ENCODE data around the gene FANCM.
"Not testable (repeated sequence)": the region's sequence is repeated elsewhere in the genome, so short reads cannot be mapped to it uniquely, and the experiment has no call there.

Gene FANCM

GRCh38 chr14:45140661-45141187 is 5.0 kb downstream of the FANCM start:
- no peak for DNase-seq

- DNase-seq = not testable (repeated sequence)
These were observed 6.4 kb downstream of the FANCM start for GRCh38 chr14:45142083-45142482.

GRCh38 chr14:45144658-45145057 is 8.9 kb downstream of the FANCM start:
- DNase-seq = no peak

DNA sequence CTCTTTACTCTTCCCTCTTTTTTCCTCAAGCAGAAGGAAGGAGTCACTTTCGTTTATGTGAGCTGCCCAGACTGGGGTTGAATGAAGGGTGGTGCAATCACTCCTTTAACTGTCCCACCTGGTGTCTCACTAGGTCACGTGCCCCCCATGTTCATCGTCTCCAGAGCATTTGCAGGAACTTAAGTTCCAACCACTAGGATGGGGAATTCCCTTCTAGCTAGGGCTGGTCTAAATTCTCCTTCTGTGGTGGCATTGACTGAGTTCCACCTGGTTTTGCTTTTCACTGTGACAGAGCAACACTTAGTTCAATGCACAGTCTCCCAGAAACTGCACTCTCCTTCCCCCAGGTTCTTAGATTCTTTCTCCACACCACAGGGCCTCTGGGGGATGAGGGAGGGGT is 9.5 kb downstream of the FANCM start:
- DNase-seq = no peak

GRCh38 chr14:45149602-45150001 is 13.9 kb downstream of the FANCM start:
- DNase-seq = no peak

DNA sequence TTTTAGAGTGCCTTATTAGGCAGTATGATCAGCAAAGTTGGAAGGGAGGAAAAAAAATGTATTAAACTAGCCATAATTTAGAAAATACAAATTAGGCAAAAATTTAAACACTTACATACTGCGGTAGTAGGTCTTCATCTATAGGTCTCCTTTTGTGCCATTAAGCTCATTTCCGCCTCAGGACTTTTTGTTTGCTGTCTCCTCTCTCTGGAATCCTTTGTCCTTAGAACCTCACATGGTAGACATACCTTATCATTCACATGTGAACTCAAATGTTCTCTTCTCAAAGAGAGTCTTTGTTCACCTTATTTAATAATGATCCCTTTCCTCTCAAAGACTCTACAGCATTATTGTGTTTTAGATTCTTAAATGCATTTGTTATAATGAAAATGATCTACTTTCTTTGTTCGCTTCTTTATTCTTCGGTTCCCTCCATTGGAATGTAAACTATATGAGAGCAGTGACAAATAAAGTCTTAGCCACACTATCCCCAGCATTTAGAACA is 14.7 kb downstream of the FANCM start:
- DNase-seq = no peak

- no peak for DNase-seq
These were observed 20.3 kb downstream of the FANCM start for GRCh38 chr14:45156067-45156466.

DNA sequence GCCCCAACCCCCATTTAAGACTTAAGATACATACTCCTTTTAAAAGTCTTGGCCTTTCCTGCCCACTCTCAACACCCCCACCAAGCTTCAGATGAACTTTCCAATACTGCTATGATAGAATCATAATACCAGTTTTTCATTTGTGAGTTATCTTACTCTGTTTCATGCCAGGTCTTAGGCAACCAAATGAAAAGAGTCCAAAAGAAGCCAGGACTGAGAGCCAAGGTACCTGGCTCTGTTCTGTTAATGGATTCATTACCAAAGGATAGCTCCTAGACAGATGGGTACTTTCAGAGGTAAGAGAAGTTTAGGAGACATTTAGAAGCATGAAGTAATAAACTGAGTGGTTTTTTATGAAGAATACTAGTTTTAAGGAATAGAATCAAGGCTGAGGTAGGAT is 34.2 kb downstream of the FANCM start:
- DNase-seq = no peak

DNA sequence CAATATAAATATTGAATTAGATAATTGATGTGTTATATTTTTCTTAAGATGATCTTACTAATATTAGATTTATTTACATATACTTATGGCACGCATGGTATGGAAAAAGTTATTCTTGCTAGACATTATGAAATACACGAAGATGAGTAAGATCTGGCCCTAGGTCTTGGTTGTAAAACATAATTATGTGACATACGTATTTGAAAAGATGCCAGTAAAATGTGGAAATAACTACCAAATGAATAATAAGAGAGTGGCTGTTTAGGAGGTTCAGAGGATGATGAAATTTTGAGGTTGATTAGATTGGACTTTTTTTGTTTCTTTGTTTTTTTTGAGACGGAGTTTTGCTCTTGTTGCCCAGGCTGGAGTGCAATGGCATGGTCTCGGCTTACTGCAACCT is 41.3 kb downstream of the FANCM start:
- DNase-seq = no peak

GRCh38 chr14:45181329-45181728 is 45.6 kb downstream of the FANCM start:
- DNase-seq = no peak

GRCh38 chr14:45181806-45182205 is 46.1 kb downstream of the FANCM start:
- DNase-seq = no peak

DNA sequence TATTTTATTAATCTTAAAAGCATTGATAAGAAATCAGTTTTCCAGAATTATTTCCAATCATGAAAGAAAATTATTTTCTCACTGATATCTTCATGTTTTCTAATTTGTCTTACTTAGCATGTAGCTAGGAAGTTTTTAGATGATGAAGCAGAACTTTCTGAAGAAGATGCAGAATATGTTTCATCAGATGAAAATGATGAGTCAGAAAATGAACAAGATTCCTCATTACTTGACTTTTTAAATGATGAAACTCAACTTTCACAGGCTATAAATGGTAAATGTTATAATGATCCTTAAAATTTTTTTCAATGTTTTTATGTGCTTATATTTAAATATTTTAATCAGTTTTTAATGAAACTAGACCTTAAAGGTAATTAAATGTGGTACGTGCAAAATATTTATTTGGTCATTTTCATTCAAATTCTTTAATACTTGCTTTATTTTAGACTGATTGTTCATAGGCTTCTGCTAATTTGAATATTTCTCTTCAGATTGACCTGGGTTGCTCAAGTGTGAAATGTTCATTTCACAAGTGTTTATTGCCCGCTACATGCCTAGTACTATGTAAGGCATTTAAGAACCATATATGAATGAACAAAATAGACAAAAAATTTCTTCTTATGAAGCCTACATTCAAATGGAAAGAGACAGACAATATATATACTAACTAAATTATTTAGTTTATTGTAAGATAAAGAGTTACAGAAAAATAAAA is 49.5 kb downstream of the FANCM start:
- no peak for DNase-seq

DNA sequence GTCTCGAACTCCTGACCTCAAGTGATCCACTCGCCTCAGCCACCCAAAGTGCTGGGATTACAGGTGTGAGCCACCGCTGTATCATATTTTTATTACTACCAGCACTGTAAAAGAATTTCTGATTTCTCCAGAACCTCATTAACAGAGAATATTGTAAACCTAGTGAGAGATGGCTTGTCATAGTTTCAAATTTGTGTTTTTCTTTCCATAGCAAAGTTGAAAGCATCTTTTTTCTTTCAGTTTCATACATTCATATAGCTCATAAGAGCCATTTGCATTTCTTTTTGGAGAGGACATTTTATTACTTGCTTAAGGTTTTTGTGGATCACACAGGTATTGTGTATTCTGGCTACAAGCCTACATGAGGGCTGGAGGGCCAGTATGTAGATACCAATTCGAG is 59.2 kb downstream of the FANCM start:
- no peak for DNase-seq

GRCh38 chr14:45198551-45198950 is 62.8 kb downstream of the FANCM start:
- DNase-seq = no peak

GRCh38 chr14:45199230-45199629 is 63.5 kb downstream of the FANCM start:
- no peak for DNase-seq

DNA sequence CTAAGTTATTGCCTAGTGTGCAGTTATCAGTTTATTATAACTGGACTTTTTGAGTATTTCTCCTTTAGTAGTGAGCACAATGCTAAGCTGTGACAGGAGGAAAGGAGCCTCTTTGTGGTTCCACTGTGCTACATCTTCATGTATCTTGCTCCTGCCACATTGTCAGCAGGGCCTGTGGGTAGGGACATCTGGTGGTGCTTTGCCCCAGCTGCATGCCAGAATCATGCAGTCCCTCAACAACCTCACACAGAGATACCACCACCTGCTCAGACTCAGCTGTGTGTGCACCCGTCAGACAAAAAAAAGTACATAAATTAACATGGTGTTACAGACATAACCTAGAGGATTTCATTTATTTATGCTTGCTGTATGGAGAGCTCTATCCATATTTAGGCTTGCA is 66.2 kb downstream of the FANCM start:
- DNase-seq = no peak

GRCh38 chr14:45204241-45204640 is 68.5 kb downstream of the FANCM start:
- DNase-seq = no peak

GRCh38 chr14:45210159-45210558 is 74.4 kb downstream of the FANCM start:
- no peak for DNase-seq

DNA sequence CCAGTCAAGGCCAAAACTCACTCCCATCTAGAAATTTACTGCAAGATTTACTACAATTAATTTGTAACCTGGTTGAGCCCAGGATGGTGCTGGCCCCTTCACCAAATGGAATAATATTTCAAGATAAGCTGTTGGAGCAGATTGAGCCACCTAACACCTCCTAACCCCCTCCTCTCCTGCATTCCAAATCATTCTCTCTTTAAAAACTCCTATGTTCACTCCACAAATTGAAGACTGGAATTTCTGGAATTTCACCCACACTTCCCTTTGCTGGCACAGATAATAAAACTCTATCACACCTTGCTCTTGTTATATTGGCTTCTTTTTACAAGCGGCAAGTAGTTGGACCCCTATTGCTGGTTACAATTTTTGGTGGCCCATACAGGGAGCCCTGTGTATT is 75.6 kb downstream of the FANCM start:
- no peak for DNase-seq

GRCh38 chr14:45212231-45212630 is 76.5 kb downstream of the FANCM start:
- DNase-seq = no peak

DNA sequence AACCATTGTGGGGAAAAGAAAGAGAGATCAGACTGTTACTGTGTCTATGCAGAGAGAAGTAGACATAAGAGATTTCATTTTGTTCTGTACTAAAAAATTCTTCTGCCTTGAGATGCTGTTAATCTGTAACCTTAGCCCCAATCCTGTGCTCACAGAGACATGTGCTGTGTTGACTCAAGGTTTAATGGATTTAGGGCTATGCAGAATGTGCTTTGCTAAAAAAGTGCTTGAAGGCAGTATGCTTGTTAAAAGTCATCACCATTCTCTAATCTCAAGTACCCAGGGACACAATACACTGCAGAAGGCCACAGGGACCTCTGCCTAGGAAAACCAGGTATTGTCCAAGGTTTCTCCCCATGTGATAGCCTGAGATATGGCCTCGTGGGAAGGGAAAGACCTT is 78.0 kb downstream of the FANCM start:
- not testable (repeated sequence) for DNase-seq

GRCh38 chr14:45214341-45214740 is 78.6 kb downstream of the FANCM start:
- DNase-seq = not testable (repeated sequence)

DNA sequence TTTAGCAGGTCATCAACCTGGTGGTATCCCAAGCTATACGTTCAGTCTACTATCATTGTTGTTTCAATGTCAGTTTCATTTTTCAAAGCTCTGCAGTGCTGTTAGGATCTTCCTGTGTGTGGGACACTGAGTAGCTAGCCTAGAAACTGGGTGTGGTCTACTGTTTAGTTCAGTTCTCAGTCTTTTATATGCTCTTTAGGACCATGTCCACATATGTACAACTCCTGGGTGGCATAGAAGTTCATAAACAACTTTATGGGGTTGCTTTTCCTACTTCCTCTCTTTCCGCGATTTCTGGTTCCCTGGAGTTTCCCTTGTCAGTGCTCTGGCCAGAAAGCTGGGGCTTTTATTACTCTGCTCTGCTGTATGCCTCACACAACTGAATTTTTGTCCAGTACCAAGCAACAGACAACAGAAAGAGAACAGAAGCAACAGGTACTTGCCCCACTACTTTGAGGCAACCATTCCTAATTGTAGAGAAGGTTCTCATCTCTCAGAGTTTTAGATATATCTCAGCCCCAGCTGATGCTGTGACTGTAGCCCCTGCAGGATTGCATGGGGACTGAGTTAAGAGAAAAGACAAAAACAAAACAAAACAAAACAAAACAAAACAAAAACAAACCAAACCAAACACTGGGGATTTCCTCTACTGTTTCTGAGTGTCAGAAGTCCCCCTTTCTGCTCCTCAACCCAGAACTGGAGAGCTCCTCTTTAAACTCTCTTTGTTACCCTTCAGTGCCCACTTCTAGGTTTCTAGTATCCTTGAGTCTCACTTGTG is 86.9 kb downstream of the FANCM start:
- no peak for DNase-seq

DNA sequence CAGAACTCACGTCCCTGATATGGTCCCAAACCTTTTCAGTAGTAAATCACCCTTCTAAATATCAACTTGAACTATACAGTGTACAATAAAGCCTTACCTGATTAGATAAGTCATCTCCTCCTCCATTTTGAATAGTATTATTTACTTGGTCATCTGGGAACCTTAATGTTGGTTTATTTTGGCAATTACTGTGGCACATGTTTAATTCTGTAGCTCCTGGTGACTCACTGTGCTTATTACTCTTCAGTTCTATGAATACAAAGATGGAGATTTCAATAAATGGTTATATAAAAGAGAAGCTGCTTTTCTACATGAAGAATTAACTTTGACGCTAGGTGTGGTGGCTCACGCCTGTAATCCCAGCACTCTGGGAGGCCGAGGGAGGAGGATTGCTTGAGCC is 91.8 kb downstream of the FANCM start:
- no peak for DNase-seq
